Stomach smooth muscle (tissue), 2 donors: ENCODE data around the gene AP3D1.

Experiments used
- H3K27ac ChIP-seq: one replicate; pipeline ENCODE4 v1.7.0; 2013; ENCODE audit warnings: mild to moderate bottlenecking, low read length, inconsistent platforms
- H3K27me3 ChIP-seq, 2 donors: one replicate each; pipeline ENCODE4 v1.7.0; 2013; ENCODE audit warnings: low read length in 2 of 2; ENCODE audit not compliant: insufficient read depth in 2 of 2, control insufficient read depth in 1 of 2
- H3K36me3 ChIP-seq, 2 donors: one replicate each; pipeline ENCODE4 v1.7.0; 2013; ENCODE audit warnings: low read length in 2 of 2; ENCODE audit not compliant: control insufficient read depth in 2 of 2, insufficient read depth in 2 of 2
- H3K4me1 ChIP-seq: one replicate; pipeline ENCODE4 v1.7.0; 2013; ENCODE audit warnings: low read length; ENCODE audit not compliant: control insufficient read depth, insufficient read depth
- H3K4me3 ChIP-seq, 2 donors: one replicate each; pipeline ENCODE4 v1.7.0; 2013; ENCODE audit warnings: low read length in 2 of 2
- H3K9ac ChIP-seq, 2 donors: one replicate each; pipeline ENCODE4 v1.7.0; 2013; ENCODE audit warnings: low read length in 2 of 2, mild to moderate bottlenecking in 1 of 2
- H3K9me3 ChIP-seq, 2 donors: one replicate each; pipeline ENCODE4 v1.7.0; 2013; ENCODE audit warnings: low read length in 2 of 2; ENCODE audit not compliant: control insufficient read depth in 2 of 2
- donor health status: healthy.
- donor health status: Pancreatic carcinoma.

The AP3D1 gene

GRCh38 chr19:2148482-2149135, 2.8 kb downstream of the AP3D1 start:
- H3K9me3 ChIP-seq: no peaks in the 10 kb centered on the region
- H3K36me3 ChIP-seq: peaks cover 0 to 4% of the 10 kb centered on the region in 2 donors
- no peak overlapping the region for H3K4me3 ChIP-seq
- peaks cover 35% of the 10 kb centered on the region for H3K4me1 ChIP-seq
- H3K27me3 ChIP-seq: no peaks in the 10 kb centered on the region
- no peak overlapping the region for H3K9ac ChIP-seq
- no peak overlapping the region for H3K27ac ChIP-seq

- H3K27me3 ChIP-seq: no peaks in the 10 kb centered on the region
- H3K4me1 ChIP-seq: peaks cover 31% of the 10 kb centered on the region
- no peak overlapping the region for H3K27ac ChIP-seq
- H3K4me3 ChIP-seq: no peak overlapping the region
- peaks cover 0 to 4% of the 10 kb centered on the region in 2 donors for H3K36me3 ChIP-seq
- no peaks in the 10 kb centered on the region for H3K9me3 ChIP-seq
- H3K9ac ChIP-seq: no peak overlapping the region
Observed at GRCh38 chr19:2145831-2146241, 5.5 kb downstream of the AP3D1 start.

GRCh38 chr19:2144190-2144589, 7.2 kb downstream of the AP3D1 start:
- Histone ChIP-seq H3K4me3 (no peak overlapping the region), H3K27me3 (no peaks in the 10 kb centered on the region), H3K4me1 (peaks cover 14% of the 10 kb centered on the region), H3K27ac (no peak overlapping the region), H3K36me3 (peaks cover 0 to 8% of the 10 kb centered on the region in 2 donors), H3K9me3 (no peaks in the 10 kb centered on the region), H3K9ac (no peak overlapping the region)

GRCh38 chr19:2142173-2142829, 9.1 kb downstream of the AP3D1 start:
- peaks cover 4% of the 10 kb centered on the region for H3K4me1 ChIP-seq
- H3K9ac ChIP-seq: no peak overlapping the region
- H3K4me3 ChIP-seq: no peak overlapping the region
- H3K27me3 ChIP-seq: no peaks in the 10 kb centered on the region
- H3K9me3 ChIP-seq: no peaks in the 10 kb centered on the region
- no peak overlapping the region for H3K27ac ChIP-seq
- H3K36me3 ChIP-seq: peaks cover 11 to 12% of the 10 kb centered on the region in 2 donors

- Histone ChIP-seq H3K36me3 (peaks cover 11 to 20% of the 10 kb centered on the region in 2 donors), H3K9ac (no peak overlapping the region), H3K27ac (no peak overlapping the region)
Observed at GRCh38 chr19:2140138-2140569, 11.2 kb downstream of the AP3D1 start.

GRCh38 chr19:2139385-2140137, 11.8 kb downstream of the AP3D1 start:
- no peak overlapping the region for H3K4me3 ChIP-seq
- H3K9ac ChIP-seq: no peak overlapping the region
- H3K36me3 ChIP-seq: peaks cover 11 to 20% of the 10 kb centered on the region in 2 donors
- H3K27me3 ChIP-seq: no peaks in the 10 kb centered on the region
- H3K4me1 ChIP-seq: no peaks in the 10 kb centered on the region
- H3K27ac ChIP-seq: no peak overlapping the region
- no peaks in the 10 kb centered on the region for H3K9me3 ChIP-seq

More at GRCh38 chr19:2140138-2140569, 11.2 kb downstream of the AP3D1 start:
- Histone ChIP-seq H3K9me3 (no peaks in the 10 kb centered on the region), H3K4me3 (no peak overlapping the region), H3K4me1 (no peaks in the 10 kb centered on the region), H3K27me3 (no peaks in the 10 kb centered on the region)

- H3K9ac ChIP-seq: no peak overlapping the region
Observed at GRCh38 chr19:2138061-2138728, 13.2 kb downstream of the AP3D1 start.

GRCh38 chr19:2136796-2137195, 14.6 kb downstream of the AP3D1 start:
- Histone ChIP-seq H3K9me3 (no peaks in the 10 kb centered on the region), H3K36me3 (peaks cover 19 to 31% of the 10 kb centered on the region in 2 donors), H3K9ac (no peak overlapping the region), H3K4me3 (no peak overlapping the region), H3K4me1 (no peaks in the 10 kb centered on the region), H3K27me3 (no peaks in the 10 kb centered on the region), H3K27ac (no peak overlapping the region)

More at GRCh38 chr19:2138061-2138728, 13.2 kb downstream of the AP3D1 start:
- Histone ChIP-seq H3K36me3 (peaks cover 11 to 20% of the 10 kb centered on the region in 2 donors), H3K27me3 (no peaks in the 10 kb centered on the region), H3K9me3 (no peaks in the 10 kb centered on the region), H3K27ac (no peak overlapping the region), H3K4me3 (no peak overlapping the region), H3K4me1 (no peaks in the 10 kb centered on the region)

GRCh38 chr19:2135474-2136402, 15.6 kb downstream of the AP3D1 start:
- no peak overlapping the region for H3K27ac ChIP-seq
- no peaks in the 10 kb centered on the region for H3K9me3 ChIP-seq
- no peak overlapping the region for H3K4me3 ChIP-seq
- H3K36me3 ChIP-seq: peaks cover 26 to 38% of the 10 kb centered on the region in 2 donors
- H3K9ac ChIP-seq: no peak overlapping the region
- H3K27me3 ChIP-seq: no peaks in the 10 kb centered on the region
- no peaks in the 10 kb centered on the region for H3K4me1 ChIP-seq
